Neural progenitor cell (in vitro differentiated cells): ENCODE measurements around the gene FBXW8. TPM values are rescaled to one million over a fixed set of nuclear protein-coding genes. Genes with fewer than 3 reads are reported as not detected.

Source experiments
- DNase-seq: peaks from one replicate; pipeline ENCODE4 v3.0.0-alpha.2; 2016; ENCODE audit warnings: low spot score
- H2AFZ ChIP-seq: fragments of 200-600 bp; sonication (generic); replicated peaks from 2 replicates; pipeline ENCODE4 v1.6.1; 2016; ENCODE audit warnings: antibody characterized with exemption
- H3F3A ChIP-seq: fragments of 200-600 bp; sonication (generic); 2 replicates; pipeline ENCODE4 v1.6.1; 2016; ENCODE audit warnings: antibody characterized with exemption, low read depth
- H3K27ac ChIP-seq: fragments of 200-600 bp; sonication (generic); 2 replicates; pipeline ENCODE4 v1.5.1; 2016; ENCODE audit warnings: mild to moderate bottlenecking
- H3K27me3 ChIP-seq: fragments of 200-600 bp; sonication (generic); 2 replicates; pipeline ENCODE4 v1.6.1; 2016; ENCODE audit warnings: mild to moderate bottlenecking, moderate library complexity
- H3K36me3 ChIP-seq: fragments of 200-600 bp; sonication (generic); 2 replicates; pipeline ENCODE4 v1.5.1; 2016
- H3K4me1 ChIP-seq: fragments of 200-600 bp; sonication (generic); 2 replicates; pipeline ENCODE4 v1.6.1; 2016; ENCODE audit warnings: mixed run types
- H3K4me2 ChIP-seq: fragments of 200-600 bp; sonication (generic); 2 replicates; pipeline ENCODE4 v1.6.1; 2016
- H3K4me3 ChIP-seq: fragments of 200-600 bp; sonication (generic); 2 replicates; pipeline ENCODE4 v1.5.1; 2016
- H3K79me2 ChIP-seq: fragments of 200-600 bp; sonication (generic); 2 replicates; pipeline ENCODE4 v1.6.1; 2016; ENCODE audit warnings: low read depth
- H3K9ac ChIP-seq: fragments of 200-600 bp; sonication (generic); 2 replicates; pipeline ENCODE4 v1.6.1; 2016
- H3K9me3 ChIP-seq: fragments of 200-600 bp; sonication (generic); 2 replicates; pipeline ENCODE4 v1.5.1; 2016; ENCODE audit warnings: low read depth
- H4K20me1 ChIP-seq: fragments of 200-600 bp; sonication (generic); 2 replicates; pipeline ENCODE4 v1.6.1; 2016; ENCODE audit warnings: low read depth
- H3K27ac Mint-ChIP-seq: 3 replicates; pipeline ENCODE4 v1.8.0; 2021; ENCODE audit warnings: mixed read lengths
- H3K27me3 Mint-ChIP-seq: 2 replicates; pipeline ENCODE4 v1.8.0; 2022; ENCODE audit warnings: low read depth, mild to moderate bottlenecking, inconsistent platforms, moderate library complexity, mixed read lengths; ENCODE audit not compliant: insufficient read depth
- H3K36me3 Mint-ChIP-seq: 3 replicates; pipeline ENCODE4 v1.8.0; 2021; ENCODE audit warnings: mixed read lengths
- H3K4me1 Mint-ChIP-seq: 3 replicates; pipeline ENCODE4 v1.8.0; 2021; ENCODE audit warnings: mixed read lengths
- H3K4me3 Mint-ChIP-seq: 3 replicates; pipeline ENCODE4 v1.8.0; 2021; ENCODE audit warnings: mild to moderate bottlenecking, moderate library complexity, mixed read lengths
- H3K9me3 Mint-ChIP-seq: 3 replicates; pipeline ENCODE4 v1.8.0; 2020; ENCODE audit warnings: mixed read lengths
- CTCF ChIP-seq: fragments of 200-600 bp; sonication (generic); IDR thresholded peaks from 2 replicates; pipeline ENCODE4 v1.5.1; 2017; ENCODE audit warnings: antibody characterized with exemption, mild to moderate bottlenecking
- EZH2 ChIP-seq: fragments of 200-600 bp; sonication (generic); IDR thresholded peaks from 2 replicates; pipeline ENCODE4 v1.6.1; 2017; ENCODE audit warnings: antibody characterized with exemption, mild to moderate bottlenecking, moderate library complexity
- EZH2phosphoT487 ChIP-seq: fragments of 200-600 bp; sonication (generic); IDR thresholded peaks from 2 replicates; pipeline ENCODE4 v1.6.1; 2017; ENCODE audit warnings: antibody characterized with exemption
- total RNA-seq: library from RNA; depleted of rRNA; stranded (reverse); fragments of >200 nt; gene quantifications from 2 replicates; pipeline ENCODE4 v1.2.3, GENCODE V29; 2015; ENCODE audit warnings: low replicate concordance

Gene FBXW8
- total RNA-seq, 1 donor from 2014 or later: 20.7 TPM

- Mint-ChIP-seq H3K36me3 (no peaks in the 10 kb centered on the region), H3K27me3 (peaks cover 11% of the 10 kb centered on the region), H3K4me1 (peaks cover 47% of the 10 kb centered on the region), H3K4me3 (no peak overlapping the region), H3K9me3 (no peaks in the 10 kb centered on the region), H3K27ac (no peak overlapping the region)
- Histone ChIP-seq H3K4me1 (peaks cover 24% of the 10 kb centered on the region), H4K20me1 (no peaks in the 10 kb centered on the region), H3K36me3 (no peaks in the 10 kb centered on the region), H3F3A (peaks cover 12% of the 10 kb centered on the region), H3K9ac (no peak overlapping the region), H3K9me3 (no peaks in the 10 kb centered on the region), H3K27ac (no peak overlapping the region), H3K4me3 (no peak overlapping the region), H3K4me2 (no peak overlapping the region), H3K79me2 (no peaks in the 10 kb centered on the region), H3K27me3 (no peaks in the 10 kb centered on the region), H2AFZ (no peak overlapping the region)
- TF ChIP-seq CTCF (no peak), EZH2 (no peak), EZH2phosphoT487 (no peak)
- no peak for DNase-seq
These were observed 136.2 kb downstream of the FBXW8 start for GRCh38 chr12:117046861-117047530.

DNA sequence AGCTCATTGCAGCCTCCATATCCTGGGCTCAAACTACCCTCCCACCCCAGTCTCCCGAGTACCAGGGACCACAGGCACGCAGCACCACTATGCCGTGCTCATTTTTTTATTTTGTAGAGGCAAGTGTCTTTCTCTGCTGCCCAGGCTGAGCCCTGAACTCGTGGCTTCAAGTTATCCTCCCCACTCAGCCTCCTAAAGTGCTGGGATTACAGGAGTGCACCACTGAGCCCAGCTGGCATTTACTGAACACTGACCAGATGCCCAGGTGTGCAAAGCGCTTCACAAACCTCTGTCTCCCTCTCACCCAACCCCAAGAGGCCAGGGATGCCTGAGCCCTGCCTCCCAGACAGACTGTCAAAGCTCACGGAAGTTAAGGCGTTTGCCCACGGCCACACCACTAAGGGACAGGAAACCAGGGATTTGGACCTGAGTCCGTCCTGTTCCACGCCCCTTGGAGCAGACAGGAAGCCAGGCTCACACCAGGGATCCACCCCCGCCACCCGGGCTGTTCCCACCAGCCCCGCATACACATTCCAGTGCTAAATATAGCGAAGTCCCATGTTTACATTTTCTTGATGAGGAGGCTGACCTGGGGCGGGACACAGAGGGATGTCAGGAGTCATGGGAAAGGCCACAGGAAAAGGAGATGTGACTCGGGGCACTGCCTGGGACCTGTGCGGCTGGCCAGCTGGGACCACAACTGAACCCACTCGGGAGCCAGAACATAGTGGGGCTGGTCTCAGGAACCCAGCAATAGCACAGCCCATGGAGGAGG is 137.2 kb downstream of the FBXW8 start:
- no peaks in the 10 kb centered on the region for H3K9me3 ChIP-seq
- H3K9me3 Mint-ChIP-seq: no peaks in the 10 kb centered on the region
- peaks cover 52% of the 10 kb centered on the region for H3K4me1 Mint-ChIP-seq
- no peaks in the 10 kb centered on the region for H3K79me2 ChIP-seq
- H3K27me3 ChIP-seq: no peaks in the 10 kb centered on the region
- H3K36me3 ChIP-seq: no peaks in the 10 kb centered on the region
- H2AFZ ChIP-seq: no peak overlapping the region
- no peak overlapping the region for H3K4me2 ChIP-seq
- peaks cover 14% of the 10 kb centered on the region for H3K27me3 Mint-ChIP-seq
- no peak for DNase-seq
- TF ChIP-seq EZH2phosphoT487: no peak
- TF ChIP-seq CTCF: no peak
- no peak for TF ChIP-seq EZH2
- H3K4me3 Mint-ChIP-seq: no peak overlapping the region
- no peak overlapping the region for H3K27ac ChIP-seq
- no peak overlapping the region for H3K4me3 ChIP-seq
- peaks cover 19% of the 10 kb centered on the region for H3F3A ChIP-seq
- H3K27ac Mint-ChIP-seq: peak overlapping the region; percentile 86
- peaks cover 3% of the 10 kb centered on the region for H4K20me1 ChIP-seq
- H3K36me3 Mint-ChIP-seq: no peaks in the 10 kb centered on the region
- peaks cover 34% of the 10 kb centered on the region for H3K4me1 ChIP-seq
- H3K9ac ChIP-seq: no peak overlapping the region

- Histone ChIP-seq H3K9me3 (no peaks in the 10 kb centered on the region), H3K79me2 (no peaks in the 10 kb centered on the region), H3K9ac (no peak overlapping the region), H4K20me1 (peaks cover 6% of the 10 kb centered on the region), H3K4me2 (no peak overlapping the region), H3K36me3 (no peaks in the 10 kb centered on the region), H3K4me1 (peaks cover 40% of the 10 kb centered on the region), H3F3A (peaks cover 25% of the 10 kb centered on the region), H3K27ac (no peak overlapping the region), H2AFZ (no peak overlapping the region), H3K27me3 (no peaks in the 10 kb centered on the region), H3K4me3 (no peak overlapping the region)
- no peaks in the 10 kb centered on the region for H3K36me3 Mint-ChIP-seq
- no peak for DNase-seq
- no peaks in the 10 kb centered on the region for H3K9me3 Mint-ChIP-seq
- peaks cover 15% of the 10 kb centered on the region for H3K27me3 Mint-ChIP-seq
- no peak overlapping the region for H3K4me3 Mint-ChIP-seq
- H3K4me1 Mint-ChIP-seq: peaks cover 57% of the 10 kb centered on the region
- H3K27ac Mint-ChIP-seq: no peak overlapping the region
- TF ChIP-seq EZH2phosphoT487: no peak
- no peak for TF ChIP-seq EZH2
These were observed 137.8 kb downstream of the FBXW8 start for GRCh38 chr12:117048585-117048904.

DNA sequence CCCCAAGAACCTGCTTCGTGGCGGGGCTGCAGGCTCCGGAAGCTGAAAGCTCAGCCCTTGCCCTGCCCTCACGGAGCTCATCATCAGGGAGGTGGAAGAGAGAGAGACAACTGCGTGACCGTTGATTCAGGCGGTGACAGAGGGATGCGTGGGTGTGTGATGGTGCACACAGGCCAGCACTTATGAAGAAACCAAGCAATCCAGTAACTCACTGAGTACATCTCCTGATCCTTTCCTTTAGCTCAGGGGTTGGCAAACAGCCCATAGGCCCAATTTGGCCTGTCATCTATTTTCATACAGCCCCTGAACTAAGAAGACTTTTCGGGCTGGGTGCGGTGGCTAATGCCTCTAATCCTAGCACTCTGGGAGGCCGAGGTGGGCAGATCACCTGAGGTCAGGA is 138.5 kb downstream of the FBXW8 start:
- no peak overlapping the region for H3K27ac ChIP-seq
- H3K79me2 ChIP-seq: no peaks in the 10 kb centered on the region
- no peaks in the 10 kb centered on the region for H3K36me3 ChIP-seq
- DNase-seq: no peak
- H3K27me3 ChIP-seq: no peaks in the 10 kb centered on the region
- H3K27ac Mint-ChIP-seq: no peak overlapping the region
- no peaks in the 10 kb centered on the region for H3K9me3 ChIP-seq
- H3K9ac ChIP-seq: no peak overlapping the region
- H2AFZ ChIP-seq: no peak overlapping the region
- peaks cover 40% of the 10 kb centered on the region for H3K4me1 ChIP-seq
- peaks cover 62% of the 10 kb centered on the region for H3K4me1 Mint-ChIP-seq
- no peak overlapping the region for H3K4me2 ChIP-seq
- no peak overlapping the region for H3K4me3 ChIP-seq
- H3F3A ChIP-seq: peaks cover 27% of the 10 kb centered on the region
- no peaks in the 10 kb centered on the region for H3K36me3 Mint-ChIP-seq
- no peak overlapping the region for H3K4me3 Mint-ChIP-seq
- no peaks in the 10 kb centered on the region for H3K9me3 Mint-ChIP-seq
- TF ChIP-seq EZH2: no peak
- TF ChIP-seq CTCF: no peak
- no peak for TF ChIP-seq EZH2phosphoT487
- H4K20me1 ChIP-seq: peaks cover 6% of the 10 kb centered on the region
- H3K27me3 Mint-ChIP-seq: peaks cover 21% of the 10 kb centered on the region
